Muscle of leg (tissue), 11 donors: Measurements from ENCODE around the gene MRPS15. TPM values are rescaled to one million over a fixed set of nuclear protein-coding genes. Genes with fewer than 3 reads are reported as not detected.
"Not testable (repeated sequence)": the region's sequence is repeated elsewhere in the genome, so short reads cannot be mapped to it uniquely, and the experiment has no call there.

Experiments
- DNase-seq: peaks from one replicate; pipeline ENCODE4 v3.0.0; 2013
- H3K27ac ChIP-seq: one replicate; pipeline ENCODE4 v1.5.1; 2013; ENCODE audit warnings: mild to moderate bottlenecking, low read length, control low read depth
- H3K27me3 ChIP-seq: one replicate; pipeline ENCODE4 v1.6.1; 2013; ENCODE audit warnings: low read length; ENCODE audit not compliant: control insufficient read depth, insufficient read depth
- H3K36me3 ChIP-seq: one replicate; pipeline ENCODE4 v1.6.1; 2013; ENCODE audit warnings: low read length; ENCODE audit not compliant: control insufficient read depth, insufficient read depth
- H3K4me1 ChIP-seq: one replicate; pipeline ENCODE4 v1.6.1; 2013; ENCODE audit warnings: low read length; ENCODE audit not compliant: control insufficient read depth, insufficient read depth
- H3K4me3 ChIP-seq: one replicate; pipeline ENCODE4 v1.5.1; 2013; ENCODE audit warnings: low read length, control low read depth
- H3K9me3 ChIP-seq: replicated peaks from 2 replicates; pipeline ENCODE4 v1.6.1; 2013; ENCODE audit warnings: low read depth, low read length; ENCODE audit not compliant: control insufficient read depth
- WGBS: methylation state at CpG from one replicate; pipeline ENCODE4 v1.1.5; 2013; ENCODE audit warnings: missing lambda C conversion rate; ENCODE audit not compliant: insufficient coverage; 5-methylcytosine and 5-hydroxymethylcytosine counted together
- polyA plus RNA-seq, 8 donors: library from polyadenylated mRNA; unstranded; fragments of 120-200 nt; gene quantifications; one replicate each; pipeline versions ENCODE4 v1.2.1 to v1.2.3, GENCODE V29; 2013; ENCODE audit warnings: inconsistent platforms in 1 of 8, low replicate concordance in 1 of 8; ENCODE audit not compliant: insufficient read length in 8 of 8, insufficient read depth in 1 of 8
- total RNA-seq: library from RNA; stranded (reverse); fragments of 120-200 nt; gene quantifications from one replicate; pipeline ENCODE4 v1.2.4, GENCODE V29; 2013

The MRPS15 gene
- total and polyA plus RNA-seq, 9 donors = 44.6 to 65.6 (median 59.8) TPM

GRCh38 chr1:36503733-36504132 lies 39.5 kb upstream of the MRPS15 start:
- no peaks in the 10 kb centered on the region for H3K27me3 ChIP-seq
- no peaks in the 10 kb centered on the region for H3K9me3 ChIP-seq
- H3K27ac ChIP-seq = no peak overlapping the region
- no peaks in the 10 kb centered on the region for H3K4me1 ChIP-seq
- DNase-seq = no peak
- H3K4me3 ChIP-seq = no peak overlapping the region
- no CpG with 5 or more reads among the region's 1 CpG for WGBS
- H3K36me3 ChIP-seq = no peaks in the 10 kb centered on the region

GRCh38 chr1:36503159-36503558 lies 39.0 kb upstream of the MRPS15 start:
- WGBS = no CpG with 5 or more reads among the region's 1 CpG
- no peak overlapping the region for H3K27ac ChIP-seq
- H3K4me3 ChIP-seq = no peak overlapping the region
- no peaks in the 10 kb centered on the region for H3K9me3 ChIP-seq
- no peaks in the 10 kb centered on the region for H3K4me1 ChIP-seq
- no peaks in the 10 kb centered on the region for H3K27me3 ChIP-seq
- no peak for DNase-seq
- no peaks in the 10 kb centered on the region for H3K36me3 ChIP-seq

GRCh38 chr1:36502616-36503015 lies 38.4 kb upstream of the MRPS15 start:
- H3K4me1 ChIP-seq = no peaks in the 10 kb centered on the region
- no peak overlapping the region for H3K4me3 ChIP-seq
- H3K9me3 ChIP-seq = no peaks in the 10 kb centered on the region
- no peaks in the 10 kb centered on the region for H3K27me3 ChIP-seq
- H3K36me3 ChIP-seq = no peaks in the 10 kb centered on the region
- H3K27ac ChIP-seq = no peak overlapping the region
- no peak for DNase-seq
- no CpG with 5 or more reads among the region's 2 CpGs for WGBS

GRCh38 chr1:36501911-36502310 lies 37.7 kb upstream of the MRPS15 start:
- WGBS = 71% methylated on average over 1 of the region's 4 CpGs
- not testable (repeated sequence) for H3K9me3 ChIP-seq, DNase-seq, H3K36me3 ChIP-seq, H3K4me1 ChIP-seq, H3K4me3 ChIP-seq, H3K27me3 ChIP-seq, H3K27ac ChIP-seq

- WGBS = no CpG with 5 or more reads among the region's 2 CpGs
- H3K4me3 ChIP-seq = no peak overlapping the region
- H3K4me1 ChIP-seq = no peaks in the 10 kb centered on the region
- H3K27me3 ChIP-seq = no peaks in the 10 kb centered on the region
- no peak for DNase-seq
- no peaks in the 10 kb centered on the region for H3K36me3 ChIP-seq
- H3K9me3 ChIP-seq = no peaks in the 10 kb centered on the region
- H3K27ac ChIP-seq = no peak overlapping the region
These were observed 33.0 kb upstream of the MRPS15 start for GRCh38 chr1:36497207-36497606.

- Histone ChIP-seq H3K4me1 (no peaks in the 10 kb centered on the region), H3K36me3 (no peaks in the 10 kb centered on the region), H3K9me3 (no peaks in the 10 kb centered on the region), H3K27me3 (no peaks in the 10 kb centered on the region), H3K4me3 (no peak overlapping the region), H3K27ac (no peak overlapping the region)
- DNase-seq = no peak
- 95% methylated on average over 3 of the region's 5 CpGs for WGBS
These were observed 30.8 kb upstream of the MRPS15 start for GRCh38 chr1:36494971-36495370.

- no peak for DNase-seq
These were observed 29.3 kb upstream of the MRPS15 start for GRCh38 chr1:36493524-36493923.

GRCh38 chr1:36492491-36492890 lies 28.3 kb upstream of the MRPS15 start:
- H3K27ac ChIP-seq = no peak overlapping the region
- H3K27me3 ChIP-seq = no peaks in the 10 kb centered on the region
- H3K9me3 ChIP-seq = no peaks in the 10 kb centered on the region
- DNase-seq = no peak
- H3K36me3 ChIP-seq = no peaks in the 10 kb centered on the region
- no peaks in the 10 kb centered on the region for H3K4me1 ChIP-seq
- H3K4me3 ChIP-seq = no peak overlapping the region
- no CpG with 5 or more reads among the region's 9 CpGs for WGBS

More at GRCh38 chr1:36493524-36493923, 29.3 kb upstream of the MRPS15 start:
- Histone ChIP-seq H3K4me1 (no peaks in the 10 kb centered on the region), H3K36me3 (no peaks in the 10 kb centered on the region), H3K27ac (no peak overlapping the region), H3K27me3 (no peaks in the 10 kb centered on the region), H3K9me3 (no peaks in the 10 kb centered on the region), H3K4me3 (no peak overlapping the region)
- WGBS = 91% methylated on average over 9 of the region's 9 CpGs

GRCh38 chr1:36489258-36490051 lies 25.3 kb upstream of the MRPS15 start:
- 60% methylated on average over 2 of the region's 10 CpGs for WGBS
- H3K4me1 ChIP-seq, H3K36me3 ChIP-seq, H3K9me3 ChIP-seq, H3K4me3 ChIP-seq, DNase-seq, H3K27me3 ChIP-seq, H3K27ac ChIP-seq: not testable (repeated sequence)

- 70% methylated on average over 2 of the region's 3 CpGs for WGBS
- Histone ChIP-seq H3K36me3 (no peaks in the 10 kb centered on the region), H3K27me3 (peaks cover 3% of the 10 kb centered on the region), H3K9me3 (no peaks in the 10 kb centered on the region), H3K4me3 (no peak overlapping the region), H3K27ac (no peak overlapping the region), H3K4me1 (no peaks in the 10 kb centered on the region)
- DNase-seq = no peak
These were observed 23.7 kb upstream of the MRPS15 start for GRCh38 chr1:36487906-36488305.

- no CpG with 5 or more reads among the region's 9 CpGs for WGBS
These were observed 23.1 kb upstream of the MRPS15 start for GRCh38 chr1:36487336-36487725.

More at GRCh38 chr1:36487336-36487725, 23.1 kb upstream of the MRPS15 start:
- H3K4me3 ChIP-seq, DNase-seq, H3K9me3 ChIP-seq, H3K27ac ChIP-seq, H3K36me3 ChIP-seq, H3K4me1 ChIP-seq, H3K27me3 ChIP-seq: not testable (repeated sequence)
